Neural crest cell (in vitro differentiated cells): ENCODE data around the gene PEX11G. TPM values are rescaled to one million over a fixed set of nuclear protein-coding genes. Genes with fewer than 3 reads are reported as not detected.

ENCODE experiments used
- DNase-seq: peaks from one replicate; pipeline ENCODE4 v3.0.0; 2021; ENCODE audit warnings: low read depth, mixed read lengths, low spot score
- H3K27ac Mint-ChIP-seq: one replicate; pipeline ENCODE4 v1.8.0; 2021; ENCODE audit warnings: mild to moderate bottlenecking, mixed read lengths; ENCODE audit not compliant: unreplicated experiment
- H3K27me3 Mint-ChIP-seq: 2 replicates; pipeline ENCODE4 v1.8.0; 2021; ENCODE audit warnings: low read depth, mild to moderate bottlenecking, mixed read lengths
- H3K36me3 Mint-ChIP-seq: 2 replicates; pipeline ENCODE4 v1.8.0; 2021; ENCODE audit warnings: low read depth, mild to moderate bottlenecking, mixed read lengths
- H3K4me1 Mint-ChIP-seq: 2 replicates; pipeline ENCODE4 v1.8.0; 2021; ENCODE audit warnings: mixed read lengths
- H3K4me3 Mint-ChIP-seq: one replicate; pipeline ENCODE4 v1.8.0; 2021; ENCODE audit warnings: mild to moderate bottlenecking, mixed read lengths
- H3K9me3 Mint-ChIP-seq: 2 replicates; pipeline ENCODE4 v1.8.0; 2021; ENCODE audit warnings: mixed read lengths
- total RNA-seq: library from RNA; stranded (reverse); gene quantifications from 2 replicates; pipeline ENCODE4 v1.2.1, GENCODE V29; 2021
- TF ChIP-seq, protein P1 (sequence below): fragments of 200-600 bp; sonication (generic); conservative IDR thresholded peaks from 2 replicates; pipeline ENCODE4 v1.5.0; 2021; ENCODE audit warnings: antibody characterized with exemption, mild to moderate bottlenecking

PEX11G gene
- total RNA-seq, 1 donor from 2014 or later = 3.4 TPM

GRCh38 chr19:7470540-7471305 lies 18.1 kb downstream of the PEX11G start:
- DNase-seq = no peak
- Mint-ChIP-seq H3K36me3 (no peaks in the 10 kb centered on the region), H3K27me3 (no peaks in the 10 kb centered on the region), H3K4me1 (no peaks in the 10 kb centered on the region), H3K4me3 (no peak overlapping the region), H3K27ac (no peak overlapping the region), H3K9me3 (no peaks in the 10 kb centered on the region)
- TF ChIP-seq, protein P1, sequence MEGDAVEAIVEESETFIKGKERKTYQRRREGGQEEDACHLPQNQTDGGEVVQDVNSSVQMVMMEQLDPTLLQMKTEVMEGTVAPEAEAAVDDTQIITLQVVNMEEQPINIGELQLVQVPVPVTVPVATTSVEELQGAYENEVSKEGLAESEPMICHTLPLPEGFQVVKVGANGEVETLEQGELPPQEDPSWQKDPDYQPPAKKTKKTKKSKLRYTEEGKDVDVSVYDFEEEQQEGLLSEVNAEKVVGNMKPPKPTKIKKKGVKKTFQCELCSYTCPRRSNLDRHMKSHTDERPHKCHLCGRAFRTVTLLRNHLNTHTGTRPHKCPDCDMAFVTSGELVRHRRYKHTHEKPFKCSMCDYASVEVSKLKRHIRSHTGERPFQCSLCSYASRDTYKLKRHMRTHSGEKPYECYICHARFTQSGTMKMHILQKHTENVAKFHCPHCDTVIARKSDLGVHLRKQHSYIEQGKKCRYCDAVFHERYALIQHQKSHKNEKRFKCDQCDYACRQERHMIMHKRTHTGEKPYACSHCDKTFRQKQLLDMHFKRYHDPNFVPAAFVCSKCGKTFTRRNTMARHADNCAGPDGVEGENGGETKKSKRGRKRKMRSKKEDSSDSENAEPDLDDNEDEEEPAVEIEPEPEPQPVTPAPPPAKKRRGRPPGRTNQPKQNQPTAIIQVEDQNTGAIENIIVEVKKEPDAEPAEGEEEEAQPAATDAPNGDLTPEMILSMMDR = no peak

GRCh38 chr19:7469669-7470285 lies 19.1 kb downstream of the PEX11G start:
- no peaks in the 10 kb centered on the region for H3K36me3 Mint-ChIP-seq
- no peak overlapping the region for H3K4me3 Mint-ChIP-seq
- no peaks in the 10 kb centered on the region for H3K27me3 Mint-ChIP-seq

GRCh38 chr19:7468840-7469239 lies 20.0 kb downstream of the PEX11G start:
- DNase-seq = no peak
- TF ChIP-seq, protein P1 = no peak
- Mint-ChIP-seq H3K4me3 (no peak overlapping the region), H3K4me1 (no peaks in the 10 kb centered on the region), H3K27me3 (no peaks in the 10 kb centered on the region), H3K27ac (no peak overlapping the region), H3K9me3 (no peaks in the 10 kb centered on the region), H3K36me3 (no peaks in the 10 kb centered on the region)

More at GRCh38 chr19:7469669-7470285, 19.1 kb downstream of the PEX11G start:
- no peaks in the 10 kb centered on the region for H3K9me3 Mint-ChIP-seq
- TF ChIP-seq, protein P1 = no peak
- H3K4me1 Mint-ChIP-seq = no peaks in the 10 kb centered on the region
- no peak overlapping the region for H3K27ac Mint-ChIP-seq
- DNase-seq = no peak

- no peak for DNase-seq
- no peaks in the 10 kb centered on the region for H3K27me3 Mint-ChIP-seq
- no peak overlapping the region for H3K4me3 Mint-ChIP-seq
These were observed 21.5 kb downstream of the PEX11G start for GRCh38 chr19:7467009-7467989.

DNA sequence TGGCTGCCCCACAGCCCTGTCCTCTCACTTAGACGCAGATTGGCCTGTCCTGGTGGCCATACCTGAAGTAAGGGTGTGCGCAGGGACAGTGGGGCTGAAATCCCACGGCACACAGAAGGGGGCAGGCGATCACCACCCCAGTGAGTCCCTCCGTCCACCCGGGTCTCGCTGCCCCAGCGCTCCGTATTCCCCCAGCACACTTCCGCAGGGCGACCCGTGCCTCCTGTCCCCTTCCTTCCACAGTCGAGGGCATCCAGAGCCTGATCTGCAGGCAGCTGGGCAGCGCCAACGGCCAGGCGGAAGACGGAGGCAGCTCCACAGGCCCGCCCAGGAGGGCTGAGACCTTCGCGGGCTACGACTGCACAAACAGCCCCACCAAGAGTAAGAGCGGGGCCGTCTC lies 25.3 kb downstream of the PEX11G start:
- Mint-ChIP-seq H3K4me3 (no peak overlapping the region), H3K27me3 (no peaks in the 10 kb centered on the region), H3K9me3 (no peaks in the 10 kb centered on the region), H3K4me1 (no peaks in the 10 kb centered on the region), H3K27ac (no peak overlapping the region), H3K36me3 (no peaks in the 10 kb centered on the region)
- no peak for DNase-seq
- TF ChIP-seq, protein P1 = no peak

More at GRCh38 chr19:7467009-7467989, 21.5 kb downstream of the PEX11G start:
- TF ChIP-seq, protein P1 = no peak
- no peaks in the 10 kb centered on the region for H3K36me3 Mint-ChIP-seq
- no peak overlapping the region for H3K27ac Mint-ChIP-seq
- H3K4me1 Mint-ChIP-seq = no peaks in the 10 kb centered on the region
- H3K9me3 Mint-ChIP-seq = no peaks in the 10 kb centered on the region
